Glutamatergic neuron (in vitro differentiated cells): ENCODE results near the gene TP53TG5. TPM values are rescaled to one million over a fixed set of nuclear protein-coding genes. Genes with fewer than 3 reads are reported as not detected.

Experiments
- DNase-seq: peaks from one replicate; pipeline ENCODE4 v3.0.0; 2022
- H3K27ac Mint-ChIP-seq: one replicate; pipeline ENCODE4 v1.8.0; 2020; ENCODE audit warnings: mild to moderate bottlenecking, mixed read lengths, inconsistent platforms; ENCODE audit not compliant: unreplicated experiment
- H3K27me3 Mint-ChIP-seq: one replicate; pipeline ENCODE4 v1.8.0; 2020; ENCODE audit warnings: mild to moderate bottlenecking, moderate library complexity, mixed read lengths, inconsistent platforms; ENCODE audit not compliant: unreplicated experiment
- H3K36me3 Mint-ChIP-seq: one replicate; pipeline ENCODE4 v1.8.0; 2020; ENCODE audit warnings: mild to moderate bottlenecking, mixed read lengths, inconsistent platforms; ENCODE audit not compliant: unreplicated experiment
- H3K4me1 Mint-ChIP-seq: one replicate; pipeline ENCODE4 v1.8.0; 2020; ENCODE audit warnings: mild to moderate bottlenecking, low read depth, mixed read lengths, inconsistent platforms; ENCODE audit not compliant: unreplicated experiment
- H3K4me3 Mint-ChIP-seq: one replicate; pipeline ENCODE4 v1.8.0; 2020; ENCODE audit warnings: mild to moderate bottlenecking, mixed read lengths, inconsistent platforms; ENCODE audit not compliant: unreplicated experiment
- H3K9me3 Mint-ChIP-seq: one replicate; pipeline ENCODE4 v1.8.0; 2020; ENCODE audit warnings: mild to moderate bottlenecking, moderate library complexity, mixed read lengths, inconsistent platforms; ENCODE audit not compliant: unreplicated experiment
- total RNA-seq: library from RNA; stranded (reverse); fragmentation: NEBNext Ultra II Directional; extraction: Animal tissue kit (Norgen Biotek cat#: 25700); gene quantifications from one replicate; pipeline ENCODE4 v1.2.1, GENCODE V29; 2021; ENCODE audit not compliant: unreplicated experiment
- TF ChIP-seq, protein P1 (sequence below): fragments of 200-600 bp; sonication (generic); IDR thresholded peaks from one replicate; pipeline ENCODE4 v1.5.0; 2021; ENCODE audit not compliant: partially characterized antibody, unreplicated experiment

The TP53TG5 gene
- total RNA-seq, 1 donor from 2014 or later = not detected

DNA sequence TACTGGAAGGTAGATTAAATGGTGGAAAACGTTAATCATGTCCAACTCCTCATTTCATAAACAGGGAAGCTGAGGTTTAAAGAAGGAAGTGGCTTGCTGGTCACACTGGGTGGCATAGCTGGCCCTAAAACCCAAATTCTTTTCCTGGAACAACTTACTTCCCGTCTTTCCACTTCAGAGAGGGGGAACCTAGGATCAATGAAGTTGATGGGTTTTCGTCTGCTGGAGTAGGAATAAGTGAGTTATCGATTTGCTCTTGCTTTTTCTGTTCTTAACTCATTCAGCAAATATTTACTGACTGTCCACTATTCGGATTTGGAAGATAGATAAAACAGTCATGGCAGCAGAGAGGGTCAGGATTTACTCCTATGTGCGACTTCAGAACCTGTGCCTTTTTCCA, 16.3 kb downstream of the TP53TG5 start:
- Mint-ChIP-seq H3K4me1 (peaks cover 11% of the 10 kb centered on the region), H3K36me3 (no peaks in the 10 kb centered on the region), H3K27me3 (no peaks in the 10 kb centered on the region), H3K4me3 (no peak overlapping the region), H3K27ac (no peak overlapping the region), H3K9me3 (peaks cover 5% of the 10 kb centered on the region)
- TF ChIP-seq, protein P1, sequence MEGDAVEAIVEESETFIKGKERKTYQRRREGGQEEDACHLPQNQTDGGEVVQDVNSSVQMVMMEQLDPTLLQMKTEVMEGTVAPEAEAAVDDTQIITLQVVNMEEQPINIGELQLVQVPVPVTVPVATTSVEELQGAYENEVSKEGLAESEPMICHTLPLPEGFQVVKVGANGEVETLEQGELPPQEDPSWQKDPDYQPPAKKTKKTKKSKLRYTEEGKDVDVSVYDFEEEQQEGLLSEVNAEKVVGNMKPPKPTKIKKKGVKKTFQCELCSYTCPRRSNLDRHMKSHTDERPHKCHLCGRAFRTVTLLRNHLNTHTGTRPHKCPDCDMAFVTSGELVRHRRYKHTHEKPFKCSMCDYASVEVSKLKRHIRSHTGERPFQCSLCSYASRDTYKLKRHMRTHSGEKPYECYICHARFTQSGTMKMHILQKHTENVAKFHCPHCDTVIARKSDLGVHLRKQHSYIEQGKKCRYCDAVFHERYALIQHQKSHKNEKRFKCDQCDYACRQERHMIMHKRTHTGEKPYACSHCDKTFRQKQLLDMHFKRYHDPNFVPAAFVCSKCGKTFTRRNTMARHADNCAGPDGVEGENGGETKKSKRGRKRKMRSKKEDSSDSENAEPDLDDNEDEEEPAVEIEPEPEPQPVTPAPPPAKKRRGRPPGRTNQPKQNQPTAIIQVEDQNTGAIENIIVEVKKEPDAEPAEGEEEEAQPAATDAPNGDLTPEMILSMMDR = no peak
- DNase-seq = no peak

DNA sequence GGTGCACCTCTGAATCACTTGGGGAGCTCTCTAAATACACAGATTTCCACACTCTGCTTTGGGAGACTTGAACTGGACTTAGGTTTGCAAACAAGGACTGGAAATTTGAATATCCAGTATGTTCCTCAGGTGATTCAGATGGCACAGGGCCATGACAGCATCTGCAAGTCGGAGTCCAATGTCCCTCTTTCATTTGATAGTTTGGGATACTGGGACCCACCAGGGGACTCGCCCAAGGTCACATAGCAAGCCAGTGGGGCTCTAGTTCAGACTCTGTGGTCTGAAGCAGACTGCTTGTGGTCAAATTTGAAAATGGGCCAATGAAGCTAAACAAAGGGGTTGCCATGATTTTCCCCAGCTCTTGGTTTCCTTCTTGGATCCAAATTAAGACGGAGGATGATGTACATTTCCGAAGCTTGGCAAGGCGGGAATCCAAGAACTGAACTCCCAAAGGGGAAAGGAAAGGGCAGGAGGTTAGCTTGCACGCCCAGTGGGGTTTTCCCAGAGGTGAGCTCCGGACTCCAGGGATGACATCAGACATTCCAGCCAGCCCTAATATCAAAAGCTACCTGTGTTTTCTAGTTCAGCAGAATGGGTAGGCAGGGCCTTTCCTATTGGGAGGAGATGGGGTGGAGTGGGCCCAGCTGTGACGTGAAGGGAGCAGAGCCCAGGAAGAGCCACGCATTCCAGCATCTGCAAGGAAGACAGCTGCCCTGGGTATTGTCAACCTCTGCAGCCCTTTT, 18.5 kb downstream of the TP53TG5 start:
- H3K27ac Mint-ChIP-seq = no peak overlapping the region
- no peak for DNase-seq
- no peak overlapping the region for H3K4me3 Mint-ChIP-seq
- peaks cover 5% of the 10 kb centered on the region for H3K9me3 Mint-ChIP-seq
- H3K36me3 Mint-ChIP-seq = no peaks in the 10 kb centered on the region
- no peaks in the 10 kb centered on the region for H3K27me3 Mint-ChIP-seq
- H3K4me1 Mint-ChIP-seq = peaks cover 10% of the 10 kb centered on the region
- TF ChIP-seq, protein P1 = no peak

DNA sequence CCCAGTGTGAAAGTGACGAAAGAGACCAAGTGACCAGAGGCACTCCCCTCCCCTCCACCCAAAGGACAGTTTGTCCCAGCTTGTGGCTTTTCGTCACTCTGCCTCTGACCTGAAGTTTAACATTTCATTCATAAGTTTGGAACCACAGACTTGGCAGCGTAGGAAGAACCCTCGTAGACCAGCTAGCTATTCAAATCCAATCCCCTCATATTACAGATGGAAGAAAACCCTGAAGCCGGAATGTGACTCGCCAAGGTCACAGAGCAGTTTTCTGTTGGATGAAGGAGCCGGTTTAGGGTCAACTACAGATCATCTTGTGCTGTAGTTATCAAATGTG, 19.1 kb downstream of the TP53TG5 start:
- Mint-ChIP-seq H3K27me3 (no peaks in the 10 kb centered on the region), H3K9me3 (peaks cover 5% of the 10 kb centered on the region), H3K27ac (no peak overlapping the region), H3K36me3 (no peaks in the 10 kb centered on the region), H3K4me3 (no peak overlapping the region), H3K4me1 (peaks cover 8% of the 10 kb centered on the region)
- TF ChIP-seq, protein P1 = no peak
- DNase-seq = no peak

DNA sequence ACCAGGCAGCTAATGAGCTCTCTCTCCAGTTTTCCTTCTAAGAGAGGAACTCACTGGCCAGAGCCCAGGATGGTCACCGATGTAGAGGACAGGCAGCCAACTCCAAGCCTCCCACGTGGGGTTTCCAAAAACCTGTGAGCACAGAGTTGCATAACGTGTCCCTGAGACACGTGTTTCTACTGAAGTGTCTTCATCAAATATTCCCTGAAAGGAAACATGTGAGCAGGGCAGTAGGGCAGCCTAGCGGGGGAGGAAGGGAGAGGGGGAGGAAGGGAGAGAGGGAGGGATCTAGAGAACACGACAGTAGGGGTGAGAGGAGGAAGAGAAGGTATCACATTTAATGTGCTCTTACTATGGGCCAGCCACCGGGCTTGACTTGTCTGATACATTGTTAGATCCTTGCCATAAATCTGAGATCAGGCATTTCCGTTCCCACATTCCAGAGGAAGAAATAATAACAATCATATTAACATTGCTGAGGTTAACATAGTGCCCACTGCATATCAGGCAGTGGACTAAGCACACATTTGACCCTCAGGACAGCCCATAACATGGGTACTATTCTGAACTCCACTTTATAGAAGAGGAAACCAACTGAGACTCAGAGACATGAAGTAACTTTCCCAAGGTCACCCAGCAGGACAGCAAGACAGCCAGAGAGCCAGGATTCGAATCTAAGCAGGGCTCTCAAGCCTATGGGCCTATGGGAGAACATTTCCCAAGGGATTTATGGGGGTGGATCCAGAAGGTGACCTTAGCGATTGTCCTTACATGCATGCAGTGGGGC, 19.6 kb downstream of the TP53TG5 start:
- Mint-ChIP-seq H3K9me3 (peaks cover 5% of the 10 kb centered on the region), H3K4me1 (peaks cover 4% of the 10 kb centered on the region), H3K27me3 (no peaks in the 10 kb centered on the region), H3K4me3 (no peak overlapping the region), H3K27ac (no peak overlapping the region), H3K36me3 (no peaks in the 10 kb centered on the region)
- TF ChIP-seq, protein P1 = no peak
- no peak for DNase-seq
